Mesendoderm (in vitro differentiated cells): ENCODE measurements around the gene FAM117A.

Experiments used
- DNase-seq: peaks from one replicate; pipeline ENCODE4 v3.0.0; 2013
- H2AK5ac ChIP-seq: 2 replicates; pipeline ENCODE4 v1.6.1; 2013; ENCODE audit warnings: low read length, inconsistent platforms
- H2BK120ac ChIP-seq: 2 replicates; pipeline ENCODE4 v1.6.1; 2013; ENCODE audit warnings: low read depth, mild to moderate bottlenecking, low read length, moderate library complexity, mixed read lengths
- H2BK15ac ChIP-seq: replicated peaks from 2 replicates; pipeline ENCODE4 v1.6.1; 2013; ENCODE audit warnings: low read depth, mild to moderate bottlenecking, moderate library complexity
- H2BK5ac ChIP-seq: 2 replicates; pipeline ENCODE4 v1.6.1; 2013; ENCODE audit warnings: low read length, inconsistent platforms
- H3K18ac ChIP-seq: 2 replicates; pipeline ENCODE4 v1.6.1; 2013; ENCODE audit warnings: mild to moderate bottlenecking, low read length, mixed read lengths
- H3K23ac ChIP-seq: one replicate; pipeline ENCODE4 v1.6.1; 2013; ENCODE audit warnings: low read length
- H3K27ac ChIP-seq: 2 replicates; pipeline ENCODE4 v1.5.1; 2013; ENCODE audit warnings: low read depth, mild to moderate bottlenecking, inconsistent platforms, low read length, moderate library complexity
- H3K27me3 ChIP-seq: 2 replicates; pipeline ENCODE4 v1.6.1; 2013; ENCODE audit warnings: low read length, control low read depth, mild to moderate bottlenecking, inconsistent platforms; ENCODE audit not compliant: insufficient read depth, poor library complexity
- H3K36me3 ChIP-seq: 2 replicates; pipeline ENCODE4 v1.6.1; 2013; ENCODE audit warnings: low read length, inconsistent platforms; ENCODE audit not compliant: control insufficient read depth, insufficient read depth
- H3K4ac ChIP-seq: one replicate; pipeline ENCODE4 v1.6.1; 2013; ENCODE audit warnings: low read depth, mild to moderate bottlenecking, low read length, moderate library complexity
- H3K4me1 ChIP-seq: 2 replicates; pipeline ENCODE4 v1.6.1; 2013; ENCODE audit warnings: low read depth, low read length, inconsistent platforms; ENCODE audit not compliant: control insufficient read depth
- H3K4me2 ChIP-seq: 2 replicates; pipeline ENCODE4 v1.6.1; 2013; ENCODE audit warnings: low read length
- H3K4me3 ChIP-seq: 2 replicates; pipeline ENCODE4 v1.5.1; 2013; ENCODE audit warnings: mild to moderate bottlenecking, low read length
- H3K56ac ChIP-seq: one replicate; pipeline ENCODE4 v1.6.1; 2013; ENCODE audit warnings: low read length
- H3K79me1 ChIP-seq: 2 replicates; pipeline ENCODE4 v1.6.1; 2013; ENCODE audit warnings: low read length, inconsistent platforms
- H3K79me2 ChIP-seq: 2 replicates; pipeline ENCODE4 v1.6.1; 2013; ENCODE audit warnings: mild to moderate bottlenecking, low read length; ENCODE audit not compliant: control insufficient read depth, insufficient read depth
- H3K9ac ChIP-seq: 2 replicates; pipeline ENCODE4 v1.6.1; 2013; ENCODE audit warnings: low read length, inconsistent platforms
- H4K5ac ChIP-seq: one replicate; pipeline ENCODE4 v1.6.1; 2013; ENCODE audit warnings: low read length
- H4K8ac ChIP-seq: one replicate; pipeline ENCODE4 v1.6.1; 2013; ENCODE audit warnings: low read depth, mild to moderate bottlenecking, control low read depth, low read length, moderate library complexity
- WGBS: extraction: QIAGEN DNeasy Blood & Tissue Kit; methylation state at CpG from one replicate; pipeline ENCODE4 v1.1.7; 2013; ENCODE audit warnings: low lambda C conversion rate, missing lambda C conversion rate; ENCODE audit not compliant: insufficient coverage; ENCODE audit errors: extremely low coverage; 5-methylcytosine and 5-hydroxymethylcytosine counted together

Gene FAM117A

DNA sequence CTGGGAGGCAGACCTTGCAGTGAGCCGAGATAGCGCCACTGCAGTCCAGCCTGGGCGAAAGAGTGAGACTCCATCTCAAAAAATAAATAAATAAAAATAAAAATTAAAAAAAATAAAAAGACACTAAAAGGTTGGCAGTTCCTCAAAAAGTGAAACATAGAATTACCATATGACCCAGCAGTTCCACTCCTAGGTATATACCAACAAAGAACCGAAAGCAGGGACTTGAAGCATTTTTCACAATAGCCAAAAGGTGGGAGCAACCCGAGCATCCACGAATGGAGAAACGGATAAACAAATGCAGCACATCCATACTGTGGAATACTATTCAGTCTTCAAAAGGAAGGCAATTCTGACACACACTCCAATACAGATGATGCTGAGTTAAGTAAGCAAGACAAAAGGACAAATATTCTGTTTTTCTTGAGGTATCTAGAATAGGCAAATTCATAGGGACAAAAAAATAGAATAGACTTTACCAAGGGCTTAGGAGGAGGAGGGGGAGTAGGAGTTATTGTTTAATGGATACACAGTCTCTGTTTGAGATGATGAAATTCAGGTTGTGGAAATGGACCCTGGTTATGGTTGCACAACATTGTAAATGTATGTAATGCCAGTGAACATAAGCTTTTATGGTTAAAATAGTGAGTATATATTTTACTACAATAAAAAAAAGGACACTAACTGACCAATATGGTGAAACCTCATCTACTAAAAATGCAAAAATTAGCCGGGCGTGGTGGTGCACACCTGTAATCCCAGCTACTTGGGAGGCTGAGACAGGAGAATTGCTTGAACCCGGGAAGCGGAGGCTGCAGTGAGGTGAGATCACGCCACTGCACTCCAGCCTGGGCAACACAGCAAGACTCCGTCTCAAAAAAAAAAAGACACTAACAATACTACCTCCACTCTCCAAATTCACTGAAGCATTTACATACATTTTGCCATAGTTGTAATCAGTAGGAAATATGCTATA, 29.1 kb downstream of the FAM117A start:
- H3K4me2 ChIP-seq: no peak overlapping the region
- no peaks in the 10 kb centered on the region for H3K27me3 ChIP-seq
- no peak overlapping the region for H3K4me3 ChIP-seq
- H3K4me1 ChIP-seq: no peaks in the 10 kb centered on the region
- no peak overlapping the region for H3K27ac ChIP-seq
- no peak overlapping the region for H3K9ac ChIP-seq
- DNase-seq: no peak
- H4K8ac ChIP-seq: no peak overlapping the region
- no peak overlapping the region for H4K5ac ChIP-seq
- H2BK15ac ChIP-seq: no peak overlapping the region
- H3K36me3 ChIP-seq: no peaks in the 10 kb centered on the region
- H2BK5ac ChIP-seq: no peak overlapping the region
- H3K18ac ChIP-seq: no peak overlapping the region
- no peak overlapping the region for H3K4ac ChIP-seq
- no peaks in the 10 kb centered on the region for H3K79me1 ChIP-seq
- H2AK5ac ChIP-seq: no peak overlapping the region
- H3K56ac ChIP-seq: no peak overlapping the region
- H3K79me2 ChIP-seq: no peaks in the 10 kb centered on the region
- no peak overlapping the region for H3K23ac ChIP-seq
- H2BK120ac ChIP-seq: no peak overlapping the region
- no CpG with 5 or more reads among the region's 13 CpGs for WGBS

DNA sequence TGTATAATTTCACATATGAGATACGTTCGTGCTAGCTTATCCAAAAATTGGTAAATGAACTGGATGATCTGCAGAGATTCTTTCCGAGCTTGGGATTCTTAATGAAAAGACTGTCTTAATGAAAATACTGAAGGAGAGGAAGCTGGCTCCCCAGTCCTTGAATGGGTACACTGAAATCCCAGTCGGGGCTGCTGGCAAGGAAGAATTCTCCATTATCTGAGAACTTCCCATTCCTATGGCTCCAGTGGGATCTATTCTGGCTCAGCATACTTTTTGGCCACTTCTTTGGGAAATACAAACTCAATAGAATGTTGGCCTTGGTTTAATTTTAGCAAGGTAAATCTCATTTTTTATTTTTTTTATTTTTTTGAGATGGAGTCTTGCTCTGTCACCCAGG, 32.5 kb downstream of the FAM117A start:
- Histone ChIP-seq H2BK15ac (no peak overlapping the region), H3K4me1 (no peaks in the 10 kb centered on the region), H2BK120ac (no peak overlapping the region), H3K79me2 (no peaks in the 10 kb centered on the region), H3K27ac (no peak overlapping the region), H3K4me3 (no peak overlapping the region), H4K8ac (no peak overlapping the region), H4K5ac (no peak overlapping the region), H2BK5ac (no peak overlapping the region), H3K18ac (no peak overlapping the region), H3K36me3 (no peaks in the 10 kb centered on the region), H3K79me1 (no peaks in the 10 kb centered on the region), H3K4me2 (no peak overlapping the region), H2AK5ac (no peak overlapping the region), H3K56ac (no peak overlapping the region), H3K4ac (no peak overlapping the region), H3K9ac (no peak overlapping the region), H3K23ac (no peak overlapping the region), H3K27me3 (no peaks in the 10 kb centered on the region)
- no CpG with 5 or more reads among the region's 4 CpGs for WGBS
- DNase-seq: no peak

DNA sequence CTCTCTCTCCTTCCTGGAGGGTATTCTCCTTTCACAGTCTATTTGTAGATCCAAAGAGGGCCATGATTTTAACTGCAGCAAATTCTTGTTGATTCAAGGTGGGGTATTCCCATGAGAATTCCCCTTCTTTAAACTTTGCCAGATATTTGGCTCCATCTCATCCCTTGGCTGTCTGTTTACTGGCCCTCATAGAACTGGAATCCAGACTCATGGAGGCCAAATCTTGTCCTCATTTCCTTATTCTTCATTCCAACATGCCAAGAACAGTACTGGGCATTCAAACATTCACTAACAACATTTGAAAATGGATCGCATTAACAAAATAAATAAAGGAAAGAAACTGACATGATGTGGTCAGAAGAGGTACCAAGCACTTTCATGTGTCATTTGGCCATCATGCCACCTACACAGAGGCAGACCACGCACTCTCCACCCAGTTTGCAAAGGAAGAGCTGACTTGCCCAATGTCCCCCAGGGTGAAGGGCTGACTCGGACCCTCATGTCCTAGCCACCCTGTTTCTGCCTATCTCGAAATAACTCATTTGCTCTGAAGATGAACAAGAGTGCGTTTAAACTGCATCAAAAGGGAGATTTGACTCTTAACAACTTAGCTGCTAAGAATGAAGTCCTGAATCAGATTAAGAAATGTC, 33.0 kb downstream of the FAM117A start:
- no CpG with 5 or more reads among the region's 5 CpGs for WGBS
- H3K79me2 ChIP-seq: no peaks in the 10 kb centered on the region
- no peak overlapping the region for H2BK120ac ChIP-seq
- no peak overlapping the region for H3K4me3 ChIP-seq
- H3K79me1 ChIP-seq: no peaks in the 10 kb centered on the region
- no peak overlapping the region for H3K56ac ChIP-seq
- no peak overlapping the region for H4K5ac ChIP-seq
- H3K36me3 ChIP-seq: no peaks in the 10 kb centered on the region
- H3K9ac ChIP-seq: no peak overlapping the region
- no peak overlapping the region for H3K27ac ChIP-seq
- H2BK15ac ChIP-seq: no peak overlapping the region
- H3K4me1 ChIP-seq: no peaks in the 10 kb centered on the region
- DNase-seq: no peak
- no peak overlapping the region for H3K18ac ChIP-seq
- H4K8ac ChIP-seq: no peak overlapping the region
- no peak overlapping the region for H3K23ac ChIP-seq
- no peak overlapping the region for H2BK5ac ChIP-seq
- no peak overlapping the region for H2AK5ac ChIP-seq
- no peaks in the 10 kb centered on the region for H3K27me3 ChIP-seq
- H3K4me2 ChIP-seq: no peak overlapping the region
- no peak overlapping the region for H3K4ac ChIP-seq

DNA sequence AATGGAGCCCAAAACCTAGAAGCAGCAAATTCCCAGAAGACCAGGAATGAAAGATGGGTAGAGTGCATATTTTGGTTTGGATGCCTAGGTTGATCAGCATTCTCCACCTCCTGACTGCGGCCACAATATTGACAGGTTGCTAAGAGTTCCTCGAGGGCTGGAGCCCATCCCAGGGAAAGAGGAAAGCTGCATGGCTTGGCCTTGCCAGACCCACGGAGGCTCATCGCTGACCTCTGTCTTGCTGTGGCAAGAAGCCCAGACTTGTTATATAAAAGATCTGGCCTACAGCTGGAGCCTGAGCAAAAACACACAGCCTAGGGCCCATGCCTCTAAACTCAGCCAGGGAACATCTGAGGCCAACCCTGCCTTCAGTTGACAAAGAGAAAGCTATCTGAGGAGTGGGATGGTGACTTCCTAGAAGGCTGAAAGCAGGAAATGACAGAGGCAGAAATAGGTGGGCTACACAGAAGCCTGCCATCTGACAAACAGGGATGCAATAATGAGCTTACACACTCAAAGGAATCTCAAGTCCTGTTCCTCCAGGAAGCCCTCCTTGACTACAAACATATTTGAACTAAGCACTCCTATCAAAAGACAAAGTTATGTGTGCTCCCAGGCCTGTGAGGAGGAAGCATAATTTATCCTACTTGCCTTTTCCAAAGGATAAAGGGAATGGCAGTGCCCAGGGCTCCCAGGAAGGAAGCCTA, 33.7 kb downstream of the FAM117A start:
- Histone ChIP-seq H4K8ac (no peak overlapping the region), H3K56ac (no peak overlapping the region), H4K5ac (no peak overlapping the region), H3K27ac (no peak overlapping the region), H2AK5ac (no peak overlapping the region), H3K36me3 (no peaks in the 10 kb centered on the region), H3K4ac (no peak overlapping the region), H2BK15ac (no peak overlapping the region), H3K23ac (no peak overlapping the region), H3K79me1 (no peaks in the 10 kb centered on the region), H2BK5ac (no peak overlapping the region), H3K18ac (no peak overlapping the region), H3K9ac (no peak overlapping the region), H3K4me3 (no peak overlapping the region), H3K4me1 (no peaks in the 10 kb centered on the region), H3K4me2 (no peak overlapping the region), H3K79me2 (no peaks in the 10 kb centered on the region), H2BK120ac (no peak overlapping the region), H3K27me3 (no peaks in the 10 kb centered on the region)
- peak; percentile 8 for DNase-seq
- no CpG with 5 or more reads among the region's 4 CpGs for WGBS

DNA sequence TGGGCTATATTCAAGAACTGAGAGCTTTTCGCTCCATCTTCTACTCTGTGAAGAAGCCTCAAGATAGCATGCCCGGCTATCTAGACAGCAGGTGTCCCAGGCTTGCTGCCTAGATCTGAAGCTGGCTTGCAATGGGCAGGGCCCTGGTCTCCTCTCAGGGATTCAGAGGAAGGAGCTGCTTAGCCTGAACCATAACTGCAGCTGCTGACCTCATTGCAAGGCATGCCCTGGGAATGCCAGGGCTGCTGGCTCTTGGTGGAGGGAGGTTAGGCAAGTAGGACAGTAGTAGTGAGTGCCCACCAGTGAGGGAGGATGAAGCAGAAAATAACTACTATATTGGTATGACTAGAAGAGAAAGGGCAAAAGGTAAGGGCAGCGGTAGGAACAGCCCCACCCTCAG, 34.9 kb downstream of the FAM117A start:
- Histone ChIP-seq H4K8ac (no peak overlapping the region), H3K27ac (no peak overlapping the region), H3K4me2 (no peak overlapping the region), H3K36me3 (no peaks in the 10 kb centered on the region), H3K4ac (no peak overlapping the region), H3K4me3 (no peak overlapping the region), H2BK5ac (no peak overlapping the region), H3K56ac (no peak overlapping the region), H3K18ac (no peak overlapping the region), H4K5ac (no peak overlapping the region), H2BK120ac (no peak overlapping the region), H3K4me1 (no peaks in the 10 kb centered on the region), H3K79me2 (no peaks in the 10 kb centered on the region), H2BK15ac (no peak overlapping the region), H2AK5ac (no peak overlapping the region), H3K9ac (no peak overlapping the region), H3K27me3 (no peaks in the 10 kb centered on the region), H3K79me1 (no peaks in the 10 kb centered on the region), H3K23ac (no peak overlapping the region)
- no peak for DNase-seq
- WGBS: no CpG with 5 or more reads among the region's 3 CpGs
